Measurements from ENCODE around the gene LRRC15.

- TF ChIP-seq EZH2phosphoT487 (IDR thresholded peaks at IDR 0.05; ENCODE audit: borderline replicate concordance, low read length), result no peak
- no peak for TF ChIP-seq CTCF (IDR thresholded peaks at IDR 0.05; ENCODE audit: low read depth, low read length, poor library complexity, severe bottlenecking)
These were observed 26.4 kb upstream of the LRRC15 start for GRCh38 chr3:194395778-194396538.

Measured in DOHH2 (cell line).